ENCODE data around the gene TADA1. TPM values are rescaled to one million over a fixed set of nuclear protein-coding genes. Genes with fewer than 3 reads are reported as not detected.

The TADA1 gene
- total and polyA plus RNA-seq, 3 donors from 2014 or later: 19.2 to 25.8 (median 22.0) TPM

DNA sequence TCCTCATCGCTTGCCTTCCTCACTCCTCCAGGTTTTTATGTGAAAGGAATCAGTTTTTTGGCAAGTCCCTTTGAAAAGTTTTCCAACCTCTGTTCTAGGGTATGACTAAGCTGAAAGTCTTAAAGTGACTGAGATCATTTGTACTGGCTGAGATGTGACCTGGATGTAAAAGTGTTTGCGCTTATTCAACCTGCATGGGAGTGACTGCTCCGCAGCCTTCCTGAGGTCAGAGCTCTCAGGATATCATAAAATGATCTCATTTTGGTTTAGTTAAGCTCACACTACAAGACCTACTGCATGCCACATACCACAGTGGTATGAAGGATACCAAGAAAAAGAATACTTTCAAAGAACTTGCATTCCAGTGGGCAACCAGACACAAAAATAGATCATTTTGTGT, 29.8 kb upstream of the TADA1 start:
- H3K4me3 ChIP-seq: no peak overlapping the region
- H3K36me3 ChIP-seq (ENCODE audit: low read depth, missing control alignments): no peaks in the 10 kb centered on the region
- H3K27me3 ChIP-seq: no peaks in the 10 kb centered on the region
- intact Hi-C loops (cut with DNase I; ENCODE audit: low total_unique reads): no loop called here
- no peaks in the 10 kb centered on the region for H3K4me1 ChIP-seq
- WGBS, 2 donors: 69 to 73% methylated on average over 3 of the region's 3 CpGs
- no peak for DNase-seq
- H3K9me3 ChIP-seq: no peaks in the 10 kb centered on the region
- TF ChIP-seq, protein P1, sequence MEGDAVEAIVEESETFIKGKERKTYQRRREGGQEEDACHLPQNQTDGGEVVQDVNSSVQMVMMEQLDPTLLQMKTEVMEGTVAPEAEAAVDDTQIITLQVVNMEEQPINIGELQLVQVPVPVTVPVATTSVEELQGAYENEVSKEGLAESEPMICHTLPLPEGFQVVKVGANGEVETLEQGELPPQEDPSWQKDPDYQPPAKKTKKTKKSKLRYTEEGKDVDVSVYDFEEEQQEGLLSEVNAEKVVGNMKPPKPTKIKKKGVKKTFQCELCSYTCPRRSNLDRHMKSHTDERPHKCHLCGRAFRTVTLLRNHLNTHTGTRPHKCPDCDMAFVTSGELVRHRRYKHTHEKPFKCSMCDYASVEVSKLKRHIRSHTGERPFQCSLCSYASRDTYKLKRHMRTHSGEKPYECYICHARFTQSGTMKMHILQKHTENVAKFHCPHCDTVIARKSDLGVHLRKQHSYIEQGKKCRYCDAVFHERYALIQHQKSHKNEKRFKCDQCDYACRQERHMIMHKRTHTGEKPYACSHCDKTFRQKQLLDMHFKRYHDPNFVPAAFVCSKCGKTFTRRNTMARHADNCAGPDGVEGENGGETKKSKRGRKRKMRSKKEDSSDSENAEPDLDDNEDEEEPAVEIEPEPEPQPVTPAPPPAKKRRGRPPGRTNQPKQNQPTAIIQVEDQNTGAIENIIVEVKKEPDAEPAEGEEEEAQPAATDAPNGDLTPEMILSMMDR (IDR thresholded peaks at IDR 0.05): no peak
- TF ChIP-seq POLR2A (IDR thresholded peaks at IDR 0.05): no peak
- H3K27ac ChIP-seq: no peak overlapping the region

DNA sequence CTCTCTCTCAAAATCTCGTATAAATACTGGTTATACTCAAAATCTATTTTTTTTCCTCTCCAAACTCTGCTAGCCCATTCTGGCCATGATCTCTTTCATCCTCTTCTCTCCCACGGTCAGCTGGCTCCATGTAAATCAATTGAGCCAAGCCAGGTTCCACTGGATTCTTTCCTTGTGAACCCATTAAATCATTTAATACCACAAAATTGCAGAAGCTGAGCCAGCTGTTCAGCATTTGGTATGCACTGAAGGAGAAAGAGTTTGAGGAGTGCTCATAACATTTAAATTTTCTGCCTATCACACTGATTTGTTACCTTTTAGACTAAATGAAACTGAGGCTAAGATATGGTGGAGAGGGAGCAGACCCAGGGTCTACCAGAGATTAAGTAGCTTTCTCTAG, 29.1 kb upstream of the TADA1 start:
- Histone ChIP-seq H3K27me3 (no peaks in the 10 kb centered on the region), H3K9me3 (no peaks in the 10 kb centered on the region), H3K36me3 (ENCODE audit: low read depth, missing control alignments) (no peaks in the 10 kb centered on the region), H3K27ac (no peak overlapping the region), H3K4me1 (no peaks in the 10 kb centered on the region), H3K4me3 (no peak overlapping the region)
- intact Hi-C loops (cut with DNase I; ENCODE audit: low total_unique reads): no loop called here
- no peak for DNase-seq
- WGBS, 2 donors: 44 to 52% methylated on average over 2 of the region's 2 CpGs
- TF ChIP-seq, protein P1 (IDR thresholded peaks at IDR 0.05): no peak
- TF ChIP-seq POLR2A (IDR thresholded peaks at IDR 0.05): no peak

DNA sequence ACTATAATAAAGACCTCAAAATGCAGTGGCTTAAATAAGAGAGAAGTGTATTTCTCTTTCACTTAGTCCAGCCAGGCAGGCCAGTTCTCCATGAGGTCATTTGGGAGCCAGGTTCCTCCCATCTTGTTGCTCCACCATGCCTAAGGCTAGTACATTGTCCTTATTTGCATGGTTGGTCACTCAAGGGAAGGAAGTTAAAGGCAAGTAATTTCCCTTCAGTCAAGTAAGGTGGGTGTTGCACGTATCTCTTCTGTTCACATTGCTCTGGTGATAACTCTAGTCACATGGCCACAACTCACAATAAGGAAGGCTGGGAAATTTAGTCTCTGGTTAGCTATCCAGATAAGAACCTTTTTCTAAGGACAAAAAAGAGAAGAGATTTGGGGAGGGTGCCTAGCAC, 27.2 kb upstream of the TADA1 start:
- TF ChIP-seq, protein P1 (IDR thresholded peaks at IDR 0.05): no peak
- TF ChIP-seq POLR2A (IDR thresholded peaks at IDR 0.05): no peak
- H3K4me3 ChIP-seq: no peak overlapping the region
- H3K27me3 ChIP-seq: no peaks in the 10 kb centered on the region
- 50 to 69% methylated on average over 1 of the region's 1 CpG for WGBS, 2 donors
- no peaks in the 10 kb centered on the region for H3K36me3 ChIP-seq (ENCODE audit: low read depth, missing control alignments)
- DNase-seq: no peak
- H3K4me1 ChIP-seq: no peaks in the 10 kb centered on the region
- no peaks in the 10 kb centered on the region for H3K9me3 ChIP-seq
- intact Hi-C loops (cut with DNase I; ENCODE audit: low total_unique reads): no loop called here
- no peak overlapping the region for H3K27ac ChIP-seq

DNA sequence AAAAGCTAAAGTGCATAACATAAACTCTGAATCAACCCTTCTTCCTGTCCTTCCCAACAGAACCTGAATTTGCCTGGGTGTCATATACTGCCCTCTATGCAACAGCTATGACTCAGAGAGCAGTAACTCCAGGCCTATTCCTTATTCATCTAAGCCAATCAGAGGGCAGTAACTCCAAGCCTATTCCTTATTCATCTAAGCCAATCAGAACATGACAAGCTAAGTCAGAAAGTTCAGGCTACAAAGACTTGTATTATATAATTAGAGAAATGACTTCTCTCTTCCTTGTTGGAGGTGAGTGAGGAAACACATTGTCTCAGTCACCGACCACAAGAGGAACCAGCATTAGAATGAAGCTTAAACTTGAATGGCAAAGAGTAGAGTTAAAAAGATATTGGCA, 26.2 kb upstream of the TADA1 start:
- Histone ChIP-seq H3K36me3 (ENCODE audit: low read depth, missing control alignments) (no peaks in the 10 kb centered on the region), H3K4me3 (no peak overlapping the region), H3K9me3 (no peaks in the 10 kb centered on the region), H3K27me3 (no peaks in the 10 kb centered on the region), H3K27ac (no peak overlapping the region), H3K4me1 (no peaks in the 10 kb centered on the region)
- no peak for DNase-seq
- TF ChIP-seq, protein P1 (IDR thresholded peaks at IDR 0.05): no peak
- no peak for TF ChIP-seq POLR2A (IDR thresholded peaks at IDR 0.05)
- intact Hi-C loops (cut with DNase I; ENCODE audit: low total_unique reads): no loop called here
- WGBS, 2 donors: 80 to 90% methylated on average over 1 of the region's 1 CpG

DNA sequence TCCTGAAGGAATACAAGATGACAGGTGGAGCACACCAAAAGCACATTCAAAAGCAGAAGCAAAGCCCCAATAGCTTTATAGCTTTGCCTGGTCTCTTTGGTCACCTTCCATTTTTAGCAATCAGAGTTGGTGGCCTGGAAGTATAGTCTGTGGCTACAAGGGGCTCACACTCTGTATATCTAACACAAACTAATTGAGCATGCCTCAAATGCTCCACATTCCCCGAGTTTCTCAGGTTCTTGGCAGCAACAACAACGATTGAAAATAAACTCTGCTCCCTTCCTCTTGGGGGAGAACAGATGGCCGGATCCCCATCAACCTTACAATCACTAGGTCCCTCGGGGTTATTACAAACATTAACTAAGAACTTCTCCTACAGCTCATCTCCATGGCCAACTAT, 24.9 kb upstream of the TADA1 start:
- no peak for DNase-seq
- H3K36me3 ChIP-seq (ENCODE audit: low read depth, missing control alignments): no peaks in the 10 kb centered on the region
- no peak overlapping the region for H3K27ac ChIP-seq
- no peak overlapping the region for H3K4me3 ChIP-seq
- H3K4me1 ChIP-seq: no peaks in the 10 kb centered on the region
- TF ChIP-seq, protein P1 (IDR thresholded peaks at IDR 0.05): no peak
- H3K27me3 ChIP-seq: no peaks in the 10 kb centered on the region
- intact Hi-C loops (cut with DNase I; ENCODE audit: low total_unique reads): no loop called here
- WGBS, 2 donors: 52 to 59% methylated on average over 4 of the region's 4 CpGs
- no peaks in the 10 kb centered on the region for H3K9me3 ChIP-seq

All from testis (tissue), 3 donors.